Measurements from ENCODE around the gene SLC6A8.
"Not testable (repeated sequence)": the region's sequence is repeated elsewhere in the genome, so short reads cannot be mapped to it uniquely, and the experiment has no call there.

Gene SLC6A8

GRCh38 chrX:153674219-153674851, 13.4 kb upstream of the SLC6A8 start:
- Mint-ChIP-seq H3K4me1 (peaks cover 8% of the 10 kb centered on the region), H3K36me3 (ENCODE audit: low read depth) (no peaks in the 10 kb centered on the region), H3K4me3 (peak overlapping the region; percentile 28 to 53 (median 49)), H3K27ac (no peak overlapping the region), H3K27me3 (ENCODE audit: low read depth) (peaks cover 27% of the 10 kb centered on the region), H3K9me3 (peaks cover 17% of the 10 kb centered on the region)
- TF ChIP-seq CTCF (IDR thresholded peaks at IDR 0.05; ENCODE audit: unreplicated experiment in 3 of 3), result no peak

GRCh38 chrX:153681175-153681574, 6.6 kb upstream of the SLC6A8 start:
- H3K4me1 Mint-ChIP-seq, result peaks cover 2% of the 10 kb centered on the region
- H3K9me3 Mint-ChIP-seq, result peaks cover 23% of the 10 kb centered on the region
- no peak for TF ChIP-seq CTCF (IDR thresholded peaks at IDR 0.05; ENCODE audit: unreplicated experiment in 3 of 3)
- H3K27me3 Mint-ChIP-seq (ENCODE audit: low read depth), result peaks cover 6% of the 10 kb centered on the region
- H3K27ac Mint-ChIP-seq, result no peak overlapping the region
- no peak overlapping the region for H3K4me3 Mint-ChIP-seq
- H3K36me3 Mint-ChIP-seq (ENCODE audit: low read depth), result no peaks in the 10 kb centered on the region

- Mint-ChIP-seq H3K9me3 (peaks cover 24% of the 10 kb centered on the region), H3K27ac (peak overlapping the region in 1 of 3 experiments; percentile 58)
- H3K4me1 Mint-ChIP-seq; H3K4me3 Mint-ChIP-seq; H3K36me3 Mint-ChIP-seq (ENCODE audit: low read depth); H3K27me3 Mint-ChIP-seq (ENCODE audit: low read depth): not testable (repeated sequence)
Measured at GRCh38 chrX:153683486-153683885, 4.2 kb upstream of the SLC6A8 start.

- peak overlapping the region in 1 of 3 experiments; percentile 38 for H3K4me3 Mint-ChIP-seq
- H3K4me1 Mint-ChIP-seq, result peaks cover 7% of the 10 kb centered on the region
- H3K27ac Mint-ChIP-seq, result peak overlapping the region in 2 of 3 experiments; percentile 45 to 54
- no peaks in the 10 kb centered on the region for H3K36me3 Mint-ChIP-seq (ENCODE audit: low read depth)
- H3K9me3 Mint-ChIP-seq, result peaks cover 24% of the 10 kb centered on the region
- TF ChIP-seq CTCF (IDR thresholded peaks at IDR 0.05; ENCODE audit: unreplicated experiment in 3 of 3), result no peak
- peaks cover 6% of the 10 kb centered on the region for H3K27me3 Mint-ChIP-seq (ENCODE audit: low read depth)
Measured at GRCh38 chrX:153684467-153685155, 3.1 kb upstream of the SLC6A8 start.

GRCh38 chrX:153685156-153685536, 2.6 kb upstream of the SLC6A8 start:
- Mint-ChIP-seq H3K36me3 (ENCODE audit: low read depth) (no peaks in the 10 kb centered on the region), H3K4me3 (peak overlapping the region in 1 of 3 experiments; percentile 27), H3K27me3 (ENCODE audit: low read depth) (peaks cover 6% of the 10 kb centered on the region), H3K4me1 (peaks cover 7% of the 10 kb centered on the region), H3K27ac (peak overlapping the region in 1 of 3 experiments; percentile 40), H3K9me3 (peaks cover 20% of the 10 kb centered on the region)
- TF ChIP-seq CTCF (IDR thresholded peaks at IDR 0.05; ENCODE audit: unreplicated experiment in 3 of 3), result no peak

- Mint-ChIP-seq H3K27me3 (ENCODE audit: low read depth) (peaks cover 6% of the 10 kb centered on the region), H3K4me1 (peaks cover 7% of the 10 kb centered on the region), H3K9me3 (peaks cover 18% of the 10 kb centered on the region), H3K36me3 (ENCODE audit: low read depth) (no peaks in the 10 kb centered on the region), H3K4me3 (peak overlapping the region; percentile 65 to 76 (median 67)), H3K27ac (peak overlapping the region; percentile 84 to 95 (median 92))
- TF ChIP-seq CTCF (IDR thresholded peaks at IDR 0.05; ENCODE audit: unreplicated experiment in 3 of 3), result no peak
Measured at GRCh38 chrX:153685751-153686696, 1.7 kb upstream of the SLC6A8 start.
